H1 (cell line): ENCODE results near the gene MCOLN3. TPM values are rescaled to one million over a fixed set of nuclear protein-coding genes. Genes with fewer than 3 reads are reported as not detected.
A peak's percentile ranks its signal among the peaks of the same experiment; 100 is the strongest.

Experiments used
- CTCF ChIA-PET: fragments of 300-600 bp; sonication (Branson Sonifier 250); formaldehyde crosslinking; loops from one replicate; lab custom pipeline; 2021; ENCODE audit not compliant: partially characterized antibody; lab: Charles Lee
- POLR2A ChIA-PET: fragments of 300-600 bp; sonication (Branson Sonifier 250); formaldehyde crosslinking; loops from one replicate; lab custom pipeline; 2021; ENCODE audit warnings: inconsistent platforms; ENCODE audit not compliant: partially characterized antibody; lab: Charles Lee
- DNase-seq, 2 experiments: peaks; one replicate each; pipeline versions ENCODE4 v3.0.0 to v3.0.0-alpha.2; 2010 to 2022; ENCODE audit warnings: low spot score in 2 of 2, low read depth in 1 of 2, mixed read lengths in 1 of 2
- FAIRE-seq: peaks from 2 replicates; lab custom pipeline; 2011; peaks lifted over from hg19 to GRCh38; lab: Jason Lieb, UNC
- H2AFZ ChIP-seq: 2 replicates; pipeline ENCODE4 v1.8.1; 2012; ENCODE audit warnings: low read length, inconsistent platforms
- H2AK5ac ChIP-seq: 2 replicates; pipeline ENCODE4 v1.6.1; 2013; ENCODE audit warnings: low read depth, low read length
- H2BK120ac ChIP-seq: replicated peaks from 2 replicates; pipeline ENCODE3; 2013; ENCODE audit warnings: low read depth, low read length, inconsistent platforms
- H2BK12ac ChIP-seq: 2 replicates; pipeline ENCODE4 v1.6.1; 2013; ENCODE audit warnings: low read depth, low read length
- H2BK15ac ChIP-seq: 2 replicates; pipeline ENCODE4 v1.6.1; 2013; ENCODE audit warnings: low read length
- H2BK20ac ChIP-seq: 2 replicates; pipeline ENCODE4 v1.6.1; 2013; ENCODE audit warnings: low read length
- H2BK5ac ChIP-seq: 2 replicates; pipeline ENCODE4 v1.6.1; 2013; ENCODE audit warnings: low read depth, low read length
- H3K14ac ChIP-seq: 2 replicates; pipeline ENCODE4 v1.6.1; 2013; ENCODE audit warnings: inconsistent platforms; ENCODE audit not compliant: insufficient read length
- H3K18ac ChIP-seq: 2 replicates; pipeline ENCODE4 v1.6.1; 2013; ENCODE audit warnings: low read length; ENCODE audit errors: extremely low read depth
- H3K23ac ChIP-seq: 2 replicates; pipeline ENCODE4 v1.6.1; 2013; ENCODE audit warnings: inconsistent platforms; ENCODE audit not compliant: insufficient read length
- H3K23me2 ChIP-seq: 2 replicates; pipeline ENCODE4 v1.6.1; 2013; ENCODE audit warnings: low read depth, low read length
- H3K27ac ChIP-seq: 2 replicates; pipeline ENCODE4 v1.6.1; 2011; ENCODE audit warnings: low read depth, low read length, inconsistent platforms
- H3K27me3 ChIP-seq, 4 experiments: replicated peaks in 1 of 4; 1 replicate in 1 of 4; 2 replicates in 3 of 4; pipeline versions ENCODE4 v1.6.1 to v1.8.1; 2011 to 2013; ENCODE audit warnings: low read length in 3 of 4, mild to moderate bottlenecking in 3 of 4, inconsistent platforms in 2 of 4, mixed read lengths in 2 of 4, moderate library complexity in 1 of 4; ENCODE audit not compliant: control insufficient read depth in 3 of 4, insufficient read depth in 3 of 4; ENCODE audit errors: extremely low read depth in 1 of 4
- H3K36me3 ChIP-seq, 4 experiments: 2 replicates each; pipeline versions ENCODE4 v1.6.1 to v1.8.1; 2011 to 2013; ENCODE audit warnings: mild to moderate bottlenecking in 4 of 4, low read length in 3 of 4, moderate library complexity in 2 of 4, control low read depth in 1 of 4, inconsistent platforms in 1 of 4; ENCODE audit not compliant: insufficient read depth in 4 of 4, control insufficient read depth in 2 of 4
- H3K4ac ChIP-seq: replicated peaks from 2 replicates; pipeline ENCODE3; 2013; ENCODE audit warnings: low read length, low read depth, mixed read lengths, inconsistent platforms; ENCODE audit not compliant: insufficient read length
- H3K4me1 ChIP-seq, 4 experiments: replicated peaks in 1 of 4; 1 replicate in 1 of 4; 2 replicates in 3 of 4; pipeline versions ENCODE4 v1.6.1 to v1.8.1; 2011 to 2013; ENCODE audit warnings: low read length in 3 of 4, inconsistent platforms in 2 of 4, mixed read lengths in 1 of 4; ENCODE audit not compliant: insufficient read depth in 4 of 4, control insufficient read depth in 3 of 4
- H3K4me2 ChIP-seq, 2 experiments: 2 replicates each; pipeline versions ENCODE4 v1.6.1 to v1.8.1; 2011 to 2013; ENCODE audit warnings: low read depth in 2 of 2, low read length in 2 of 2, control low read depth in 1 of 2, inconsistent platforms in 1 of 2, mild to moderate bottlenecking in 1 of 2; ENCODE audit not compliant: insufficient read depth in 1 of 2
- H3K4me3 ChIP-seq, 4 experiments: fragments of 200-600, 300-600 bp in 1 of 4; sonication (generic), shearing (Covaris generic), sonication (Bioruptor Twin) in 1 of 4; 2 replicates each; pipeline versions ENCODE4 v1.5.1 to v1.8.1; 2011 to 2016; ENCODE audit warnings: low read length in 4 of 4, low read depth in 3 of 4, control low read depth in 2 of 4, inconsistent platforms in 2 of 4, mild to moderate bottlenecking in 2 of 4, mixed read lengths in 1 of 4, moderate library complexity in 1 of 4; ENCODE audit not compliant: insufficient read depth in 2 of 4; ENCODE audit errors: extremely low read depth in 1 of 4
- H3K56ac ChIP-seq: replicated peaks from 2 replicates; pipeline ENCODE3; 2013; ENCODE audit warnings: low read depth, mild to moderate bottlenecking, mixed read lengths, low read length, inconsistent platforms; ENCODE audit not compliant: insufficient read length
- H3K79me1 ChIP-seq: 2 replicates; pipeline ENCODE4 v1.6.1; 2013; ENCODE audit warnings: low read depth, low read length, control low read depth
- H3K79me2 ChIP-seq, 2 experiments: 2 replicates each; pipeline versions ENCODE4 v1.6.1 to v1.8.1; 2012 to 2013; ENCODE audit warnings: low read length in 2 of 2, mild to moderate bottlenecking in 2 of 2, inconsistent platforms in 1 of 2; ENCODE audit not compliant: insufficient read depth in 2 of 2, control insufficient read depth in 1 of 2
- H3K9ac ChIP-seq, 4 experiments: replicated peaks in 1 of 4; 1 replicate in 1 of 4; 2 replicates in 3 of 4; pipeline versions ENCODE4 v1.6.1 to v1.8.1; 2011 to 2013; ENCODE audit warnings: low read depth in 3 of 4, low read length in 3 of 4, control low read depth in 2 of 4, mild to moderate bottlenecking in 2 of 4, moderate library complexity in 2 of 4, inconsistent platforms in 1 of 4; ENCODE audit errors: extremely low read depth in 1 of 4
- H3K9me3 ChIP-seq, 2 experiments: 2 replicates each; pipeline versions ENCODE4 v1.6.1 to v1.8.1; 2012 to 2013; ENCODE audit warnings: mild to moderate bottlenecking in 2 of 2, moderate library complexity in 2 of 2, control low read depth in 1 of 2, inconsistent platforms in 1 of 2, low read depth in 1 of 2, low read length in 1 of 2, mixed read lengths in 1 of 2; ENCODE audit not compliant: insufficient read depth in 2 of 2
- H4K20me1 ChIP-seq, 2 experiments: replicated peaks in 1 of 2; 2 replicates each; pipeline versions ENCODE3 to v1.8.1; 2011 to 2013; ENCODE audit warnings: inconsistent platforms in 2 of 2, low read length in 2 of 2, mild to moderate bottlenecking in 1 of 2; ENCODE audit not compliant: insufficient read depth in 2 of 2, control insufficient read depth in 1 of 2
- H4K5ac ChIP-seq: 2 replicates; pipeline ENCODE4 v1.6.1; 2013; ENCODE audit warnings: low read length, low read depth, mixed read lengths, inconsistent platforms; ENCODE audit not compliant: insufficient read length
- H4K8ac ChIP-seq: 2 replicates; pipeline ENCODE4 v1.8.0; 2013; ENCODE audit warnings: mild to moderate bottlenecking, moderate library complexity, low read length, inconsistent platforms; ENCODE audit not compliant: insufficient read depth; ENCODE audit errors: extremely low read depth
- H4K91ac ChIP-seq: replicated peaks from 2 replicates; pipeline ENCODE3; 2013; ENCODE audit warnings: low read length, mixed read lengths, inconsistent platforms; ENCODE audit not compliant: insufficient read length
- BRCA1 ChIP-seq: IDR thresholded peaks from 2 replicates; pipeline ENCODE4 v1.6.1; 2012; ENCODE audit warnings: low read depth, low read length, improper control_type of control experiment
- HDAC2 ChIP-seq, 2 experiments: fragments of 300-600 bp in 1 of 2; sonication (generic) in 1 of 2; IDR thresholded peaks; 2 replicates each; pipeline ENCODE4 v1.6.1; 2011 to 2012; ENCODE audit warnings: low read depth in 2 of 2, low read length in 2 of 2, mild to moderate bottlenecking in 2 of 2, moderate library complexity in 2 of 2, borderline replicate concordance in 1 of 2, inconsistent platforms in 1 of 2
- HDAC6 ChIP-seq: IDR thresholded peaks from one replicate; pipeline ENCODE4 v1.7.1; 2012; ENCODE audit warnings: low read depth, mild to moderate bottlenecking, inconsistent platforms, low read length, moderate library complexity
- NANOG ChIP-seq: IDR thresholded peaks from 2 replicates; pipeline ENCODE4 v1.6.1; 2011; ENCODE audit warnings: low read length, low read depth, mild to moderate bottlenecking, inconsistent platforms; ENCODE audit not compliant: insufficient read depth, poor library complexity, severe bottlenecking
- SIN3A ChIP-seq, 2 experiments: IDR thresholded peaks in 1 of 2; conservative IDR thresholded peaks in 1 of 2; 2 replicates each; pipeline ENCODE4 v1.6.1; 2011 to 2012; ENCODE audit warnings: low read length in 2 of 2, improper control_type of control experiment in 1 of 2, low read depth in 1 of 2, mild to moderate bottlenecking in 1 of 2
- SP2 ChIP-seq: IDR thresholded peaks from 2 replicates; pipeline ENCODE4 v1.6.1; 2012; ENCODE audit warnings: mild to moderate bottlenecking, low read length, inconsistent platforms
- WGBS, 2 experiments: shearing (Covaris generic) in 1 of 2; methylation state at CpG; one replicate each; pipeline versions ENCODE4 v1.1.6 to v1.1.7; 2013 to 2015; ENCODE audit warnings: low lambda C conversion rate in 2 of 2, mixed read lengths in 2 of 2, inconsistent platforms in 1 of 2, low coverage in 1 of 2, missing lambda C conversion rate in 1 of 2; ENCODE audit not compliant: insufficient replicate concordance in 2 of 2, insufficient coverage in 1 of 2, insufficient read length in 1 of 2; ENCODE audit errors: extremely low coverage in 1 of 2, missing lambda C conversion rate in 1 of 2; 5-methylcytosine and 5-hydroxymethylcytosine counted together
- polyA plus RNA-seq, 7 experiments: library from polyadenylated mRNA; depleted of rRNA in 3 of 7; stranded (reverse) in 5 of 7; unstranded in 2 of 7; fragments of >200 nt in 5 of 7; fragments of 200-250 nt in 2 of 7; gene quantifications; 1 replicate in 5 of 7; 2 replicates in 1 of 7; 4 replicates in 1 of 7; pipeline versions ENCODE4 v1.2.1 to v1.2.3, GENCODE V29; 2011 to 2013; ENCODE audit warnings: missing spikeins in 2 of 7, mixed read lengths in 2 of 7
- total RNA-seq: library from RNA; stranded (reverse); fragmentation: NEBNext Ultra II Directional; extraction: Animal tissue kit (Norgen Biotek cat#: 25700); gene quantifications from 2 replicates; pipeline ENCODE4 v1.2.1, GENCODE V29; 2021
- TF ChIP-seq, protein P1 (sequence below), 3 experiments: IDR thresholded peaks; 1 replicate in 2 of 3; 2 replicates in 1 of 3; pipeline versions ENCODE4 v1.5.1 to v1.6.1; 2011; ENCODE audit warnings: low read length in 3 of 3, mild to moderate bottlenecking in 3 of 3, inconsistent platforms in 2 of 3, low read depth in 1 of 3, moderate library complexity in 1 of 3; ENCODE audit not compliant: insufficient read depth in 1 of 3; ENCODE audit errors: control extremely low read depth in 1 of 3

MCOLN3 gene
- total and polyA plus RNA-seq, 2 of the 8 experiments (the other 6 are each of a cell fraction or from before 2014, with no cell fraction given), result 3.8 to 4.9 TPM

DNA sequence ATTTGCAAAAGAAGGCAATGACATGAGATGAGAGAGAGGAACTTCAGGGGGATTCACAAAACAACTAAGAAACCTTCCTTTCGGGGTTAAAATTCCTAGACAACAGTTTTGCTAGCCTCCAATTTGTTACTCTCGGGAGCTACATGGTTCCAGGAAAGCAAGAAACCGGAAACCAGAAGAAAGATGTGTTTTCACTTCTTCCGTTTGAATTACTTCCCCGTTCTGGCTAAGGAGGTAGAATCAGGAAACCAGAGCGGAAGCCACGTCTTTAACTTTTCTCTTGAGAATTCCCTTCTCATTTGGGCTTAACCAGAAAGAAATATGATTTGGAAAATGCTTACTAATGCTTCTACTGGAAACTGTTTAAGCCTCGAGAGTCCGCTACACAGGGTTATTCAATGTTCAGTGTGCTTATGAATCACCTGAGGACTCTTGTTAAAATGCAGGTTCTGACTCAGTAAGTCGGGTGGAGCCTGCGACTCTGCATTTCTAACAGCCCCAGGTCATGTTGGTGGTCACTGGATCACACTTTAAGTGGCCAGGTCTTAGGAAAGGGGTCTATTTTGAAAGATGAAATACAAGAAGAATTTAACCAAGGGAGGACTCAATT is 43.5 kb upstream of the MCOLN3 start:
- Histone ChIP-seq H4K20me1 (no peaks in the 10 kb centered on the region), H4K91ac (no peak overlapping the region), H3K36me3 (no peaks in the 10 kb centered on the region), H3K23ac (no peak overlapping the region), H2AFZ (peak overlapping the region; percentile 68), H3K14ac (no peak overlapping the region), H3K27ac (no peak overlapping the region), H4K5ac (no peak overlapping the region), H3K79me1 (no peaks in the 10 kb centered on the region), H2BK20ac (no peak overlapping the region), H3K18ac (no peak overlapping the region), H3K4ac (no peak overlapping the region), H2BK120ac (no peak overlapping the region), H3K9me3 (no peaks in the 10 kb centered on the region), H3K4me3 (no peak overlapping the region), H3K27me3 (no peaks in the 10 kb centered on the region), H3K23me2 (no peaks in the 10 kb centered on the region), H3K79me2 (no peaks in the 10 kb centered on the region), H2BK5ac (no peak overlapping the region), H3K56ac (no peak overlapping the region), H2BK12ac (no peak overlapping the region), H2AK5ac (no peak overlapping the region), H3K4me2 (no peak overlapping the region), H3K4me1 (no peaks in the 10 kb centered on the region; a peak in 2 of 7 replicates), H4K8ac (no peak overlapping the region), H2BK15ac (no peak overlapping the region), H3K9ac (no peak overlapping the region)
- FAIRE-seq (peak; percentile 39), DNase-seq (no peak)
- TF ChIP-seq, protein P1, sequence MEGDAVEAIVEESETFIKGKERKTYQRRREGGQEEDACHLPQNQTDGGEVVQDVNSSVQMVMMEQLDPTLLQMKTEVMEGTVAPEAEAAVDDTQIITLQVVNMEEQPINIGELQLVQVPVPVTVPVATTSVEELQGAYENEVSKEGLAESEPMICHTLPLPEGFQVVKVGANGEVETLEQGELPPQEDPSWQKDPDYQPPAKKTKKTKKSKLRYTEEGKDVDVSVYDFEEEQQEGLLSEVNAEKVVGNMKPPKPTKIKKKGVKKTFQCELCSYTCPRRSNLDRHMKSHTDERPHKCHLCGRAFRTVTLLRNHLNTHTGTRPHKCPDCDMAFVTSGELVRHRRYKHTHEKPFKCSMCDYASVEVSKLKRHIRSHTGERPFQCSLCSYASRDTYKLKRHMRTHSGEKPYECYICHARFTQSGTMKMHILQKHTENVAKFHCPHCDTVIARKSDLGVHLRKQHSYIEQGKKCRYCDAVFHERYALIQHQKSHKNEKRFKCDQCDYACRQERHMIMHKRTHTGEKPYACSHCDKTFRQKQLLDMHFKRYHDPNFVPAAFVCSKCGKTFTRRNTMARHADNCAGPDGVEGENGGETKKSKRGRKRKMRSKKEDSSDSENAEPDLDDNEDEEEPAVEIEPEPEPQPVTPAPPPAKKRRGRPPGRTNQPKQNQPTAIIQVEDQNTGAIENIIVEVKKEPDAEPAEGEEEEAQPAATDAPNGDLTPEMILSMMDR (IDR thresholded peaks at IDR 0.05; ENCODE audit: control extremely low read depth in 1 of 3, insufficient read depth in 1 of 3, low read depth in 1 of 3, low read length in 3 of 3), result no peak
- TF ChIP-seq SP2, result no peak
- TF ChIP-seq SIN3A (conservative IDR thresholded peaks at IDR 0.05 in 1 of 2, IDR thresholded peaks at IDR 0.05 in 1 of 2; ENCODE audit: low read depth in 1 of 2, low read length in 2 of 2), result no peak
- TF ChIP-seq HDAC2 (IDR thresholded peaks at IDR 0.05; ENCODE audit: borderline replicate concordance in 1 of 2, low read depth in 2 of 2, low read length in 2 of 2), result no peak
- TF ChIP-seq HDAC6, result no peak
- no peak for TF ChIP-seq NANOG
- no peak for TF ChIP-seq BRCA1
- WGBS, 2 experiments, result 88% methylated on average over 11 of the region's 11 CpGs; no CpG with 5 or more reads in 1 of the 2 experiments
- ChIA-PET POLR2A (no interaction called here), CTCF (interaction anchor here (1.3 kb wide), 1 partner anchor 10 kb away, joined by 3 read pairs; no protein-coding TSS in a partner anchor)
